Glomerular visceral epithelial cell (primary cell): Measurements from ENCODE around the gene CCNYL1.
"Not testable (repeated sequence)": the region's sequence is repeated elsewhere in the genome, so short reads cannot be mapped to it uniquely, and the experiment has no call there.

ENCODE experiments used
- DNase-seq: peaks from one replicate; pipeline ENCODE4 v3.0.0-alpha.2; 2016; ENCODE audit errors: extremely low spot score

Gene CCNYL1

GRCh38 chr2:207697411-207697810 is 14.0 kb upstream of the CCNYL1 start:
- no peak for DNase-seq

- no peak for DNase-seq
Measured at GRCh38 chr2:207698301-207698700, 13.1 kb upstream of the CCNYL1 start.

GRCh38 chr2:207704078-207704477 is 7.4 kb upstream of the CCNYL1 start:
- DNase-seq, result no peak

GRCh38 chr2:207704671-207705070 is 6.8 kb upstream of the CCNYL1 start:
- DNase-seq, result no peak

- DNase-seq, result no peak
Measured at GRCh38 chr2:207706936-207707860, 4.2 kb upstream of the CCNYL1 start.

- peak; percentile 54 for DNase-seq
Measured at GRCh38 chr2:207711750-207712530, 500 bp downstream of the CCNYL1 start.

GRCh38 chr2:207716056-207716455 is 4.6 kb downstream of the CCNYL1 start:
- no peak for DNase-seq

GRCh38 chr2:207718521-207718920 is 7.1 kb downstream of the CCNYL1 start:
- DNase-seq, result no peak

GRCh38 chr2:207719008-207719407 is 7.6 kb downstream of the CCNYL1 start:
- DNase-seq, result no peak

- DNase-seq, result not testable (repeated sequence)
Measured at GRCh38 chr2:207719655-207720054, 8.2 kb downstream of the CCNYL1 start.

GRCh38 chr2:207720517-207721187 is 9.2 kb downstream of the CCNYL1 start:
- DNase-seq, result no peak

- no peak for DNase-seq
Measured at GRCh38 chr2:207722773-207723424, 11.5 kb downstream of the CCNYL1 start.

- DNase-seq, result not testable (repeated sequence)
Measured at GRCh38 chr2:207723425-207723787, 12.0 kb downstream of the CCNYL1 start.

GRCh38 chr2:207724113-207724512 is 12.7 kb downstream of the CCNYL1 start:
- no peak for DNase-seq

GRCh38 chr2:207725873-207726578 is 14.6 kb downstream of the CCNYL1 start:
- DNase-seq, result peak; percentile 22

GRCh38 chr2:207727261-207727660 is 15.8 kb downstream of the CCNYL1 start:
- no peak for DNase-seq

- no peak for DNase-seq
Measured at GRCh38 chr2:207729465-207729998, 18.1 kb downstream of the CCNYL1 start.

- DNase-seq, result no peak
Measured at GRCh38 chr2:207731138-207731537, 19.7 kb downstream of the CCNYL1 start.

GRCh38 chr2:207733597-207734240 is 22.3 kb downstream of the CCNYL1 start:
- DNase-seq, result no peak

- DNase-seq, result peak; percentile 51
Measured at GRCh38 chr2:207734264-207734635, 22.8 kb downstream of the CCNYL1 start.
